GM12891 (cell line): ENCODE measurements around the gene TMEM185B.

ENCODE experiments used
- DNase-seq: peaks from one replicate; pipeline ENCODE4 v3.0.0; 2011; ENCODE audit warnings: low spot score; ENCODE audit not compliant: insufficient read length
- FAIRE-seq: peaks from 2 replicates; lab custom pipeline; 2011; peaks lifted over from hg19 to GRCh38; lab: Jason Lieb, UNC
- PAX5 ChIP-seq: IDR thresholded peaks from 2 replicates; pipeline ENCODE4 v1.6.1; 2011; ENCODE audit warnings: low read length, moderate library complexity, mild to moderate bottlenecking; ENCODE audit not compliant: insufficient read depth, severe bottlenecking
- POLR2A ChIP-seq: IDR thresholded peaks from 2 replicates; pipeline ENCODE4 v1.6.1; 2011; ENCODE audit warnings: low read depth, low read length, control low read depth
- POLR2AphosphoS5 ChIP-seq: IDR thresholded peaks from 2 replicates; pipeline ENCODE4 v1.6.1; 2011; ENCODE audit warnings: low read depth, low read length, control low read depth
- POU2F2 ChIP-seq: IDR thresholded peaks from 2 replicates; pipeline ENCODE4 v1.6.1; 2011; ENCODE audit warnings: low read depth, mild to moderate bottlenecking, control low read depth, low read length, moderate library complexity
- SPI1 ChIP-seq: IDR thresholded peaks from 2 replicates; pipeline ENCODE4 v1.6.1; 2011; ENCODE audit warnings: low read depth, low read length, control low read depth
- TAF1 ChIP-seq: IDR thresholded peaks from 2 replicates; pipeline ENCODE4 v1.6.1; 2011; ENCODE audit warnings: low read depth, low read length, control low read depth

TMEM185B gene

GRCh38 chr2:120195553-120195952 is 27.6 kb downstream of the TMEM185B start:
- TF ChIP-seq PAX5 (no peak), POLR2AphosphoS5 (no peak), POU2F2 (no peak), POLR2A (no peak), SPI1 (no peak), TAF1 (no peak)
- no peak for DNase-seq
- FAIRE-seq = no peak

GRCh38 chr2:120192280-120192679 is 30.9 kb downstream of the TMEM185B start:
- TF ChIP-seq SPI1 = no peak
- no peak for TF ChIP-seq POU2F2
- no peak for TF ChIP-seq POLR2A
- no peak for TF ChIP-seq PAX5
- no peak for TF ChIP-seq TAF1
- no peak for TF ChIP-seq POLR2AphosphoS5
- no peak for DNase-seq
- no peak for FAIRE-seq

GRCh38 chr2:120189189-120189588 is 34.0 kb downstream of the TMEM185B start:
- DNase-seq (no peak), FAIRE-seq (no peak)
- TF ChIP-seq PAX5 (no peak), POLR2AphosphoS5 (no peak), POLR2A (no peak), SPI1 (no peak), TAF1 (no peak), POU2F2 (no peak)

- FAIRE-seq (peak; percentile 40), DNase-seq (no peak)
- no peak for TF ChIP-seq PAX5
- no peak for TF ChIP-seq POLR2A
Measured at GRCh38 chr2:120182019-120182560, 41.1 kb downstream of the TMEM185B start.

GRCh38 chr2:120180066-120180465 is 43.1 kb downstream of the TMEM185B start:
- FAIRE-seq (no peak), DNase-seq (no peak)
- no peak for TF ChIP-seq PAX5
- TF ChIP-seq POU2F2 = no peak
- TF ChIP-seq POLR2AphosphoS5 = no peak
- no peak for TF ChIP-seq TAF1
- TF ChIP-seq POLR2A = no peak
- TF ChIP-seq SPI1 = no peak

- DNase-seq (no peak), FAIRE-seq (no peak)
Measured at GRCh38 chr2:120179396-120179795, 43.8 kb downstream of the TMEM185B start.

GRCh38 chr2:120177973-120178372 is 45.2 kb downstream of the TMEM185B start:
- FAIRE-seq (peak; percentile 70), DNase-seq (peak; percentile 12)
- TF ChIP-seq PAX5 (no peak), POLR2A (no peak)

More at GRCh38 chr2:120179396-120179795, 43.8 kb downstream of the TMEM185B start:
- TF ChIP-seq POU2F2 (no peak), SPI1 (no peak), POLR2A (no peak), PAX5 (no peak), POLR2AphosphoS5 (no peak), TAF1 (no peak)

GRCh38 chr2:120177001-120177621 is 46.1 kb downstream of the TMEM185B start:
- TF ChIP-seq POLR2AphosphoS5 (peak; percentile 81), PAX5 (peak; percentile 43), POLR2A (peak; percentile 89), SPI1 (peak; percentile 98), TAF1 (no peak; the same call in 1 of the 2 replicates), POU2F2 (peak; percentile 44)
- FAIRE-seq = peak; percentile 99
- peak; percentile 48 for DNase-seq

GRCh38 chr2:120176526-120176925 is 46.7 kb downstream of the TMEM185B start:
- no peak for FAIRE-seq
- no peak for DNase-seq
- TF ChIP-seq SPI1 = no peak
- TF ChIP-seq PAX5 = no peak
- no peak for TF ChIP-seq POU2F2
- no peak for TF ChIP-seq POLR2AphosphoS5
- TF ChIP-seq POLR2A = no peak
- TF ChIP-seq TAF1 = no peak
